H1 (cell line): ENCODE data around the gene CCDC88C. TPM values are rescaled to one million over a fixed set of nuclear protein-coding genes. Genes with fewer than 3 reads are reported as not detected.

ENCODE experiments used
- CTCF ChIA-PET: fragments of 300-600 bp; sonication (Branson Sonifier 250); formaldehyde crosslinking; loops from one replicate; lab custom pipeline; 2021; ENCODE audit not compliant: partially characterized antibody; lab: Charles Lee
- POLR2A ChIA-PET: fragments of 300-600 bp; sonication (Branson Sonifier 250); formaldehyde crosslinking; loops from one replicate; lab custom pipeline; 2021; ENCODE audit warnings: inconsistent platforms; ENCODE audit not compliant: partially characterized antibody; lab: Charles Lee
- DNase-seq, 2 experiments: peaks; one replicate each; pipeline versions ENCODE4 v3.0.0 to v3.0.0-alpha.2; 2010 to 2022; ENCODE audit warnings: low spot score in 2 of 2, low read depth in 1 of 2, mixed read lengths in 1 of 2
- FAIRE-seq: peaks from 2 replicates; lab custom pipeline; 2011; peaks lifted over from hg19 to GRCh38; lab: Jason Lieb, UNC
- H2AFZ ChIP-seq: 2 replicates; pipeline ENCODE4 v1.8.1; 2012; ENCODE audit warnings: low read length, inconsistent platforms
- H2AK5ac ChIP-seq: 2 replicates; pipeline ENCODE4 v1.6.1; 2013; ENCODE audit warnings: low read depth, low read length
- H2BK120ac ChIP-seq: replicated peaks from 2 replicates; pipeline ENCODE3; 2013; ENCODE audit warnings: low read depth, low read length, inconsistent platforms
- H2BK12ac ChIP-seq: 2 replicates; pipeline ENCODE4 v1.6.1; 2013; ENCODE audit warnings: low read depth, low read length
- H2BK15ac ChIP-seq: 2 replicates; pipeline ENCODE4 v1.6.1; 2013; ENCODE audit warnings: low read length
- H2BK20ac ChIP-seq: 2 replicates; pipeline ENCODE4 v1.6.1; 2013; ENCODE audit warnings: low read length
- H2BK5ac ChIP-seq: 2 replicates; pipeline ENCODE4 v1.6.1; 2013; ENCODE audit warnings: low read depth, low read length
- H3K14ac ChIP-seq: 2 replicates; pipeline ENCODE4 v1.6.1; 2013; ENCODE audit warnings: inconsistent platforms; ENCODE audit not compliant: insufficient read length
- H3K18ac ChIP-seq: 2 replicates; pipeline ENCODE4 v1.6.1; 2013; ENCODE audit warnings: low read length; ENCODE audit errors: extremely low read depth
- H3K23ac ChIP-seq: 2 replicates; pipeline ENCODE4 v1.6.1; 2013; ENCODE audit warnings: inconsistent platforms; ENCODE audit not compliant: insufficient read length
- H3K23me2 ChIP-seq: 2 replicates; pipeline ENCODE4 v1.6.1; 2013; ENCODE audit warnings: low read depth, low read length
- H3K27ac ChIP-seq: 2 replicates; pipeline ENCODE4 v1.6.1; 2011; ENCODE audit warnings: low read depth, low read length, inconsistent platforms
- H3K27me3 ChIP-seq, 4 experiments: replicated peaks in 1 of 4; 1 replicate in 1 of 4; 2 replicates in 3 of 4; pipeline versions ENCODE4 v1.6.1 to v1.8.1; 2011 to 2013; ENCODE audit warnings: low read length in 3 of 4, mild to moderate bottlenecking in 3 of 4, inconsistent platforms in 2 of 4, mixed read lengths in 2 of 4, moderate library complexity in 1 of 4; ENCODE audit not compliant: control insufficient read depth in 3 of 4, insufficient read depth in 3 of 4; ENCODE audit errors: extremely low read depth in 1 of 4
- H3K36me3 ChIP-seq, 4 experiments: 2 replicates each; pipeline versions ENCODE4 v1.6.1 to v1.8.1; 2011 to 2013; ENCODE audit warnings: mild to moderate bottlenecking in 4 of 4, low read length in 3 of 4, moderate library complexity in 2 of 4, control low read depth in 1 of 4, inconsistent platforms in 1 of 4; ENCODE audit not compliant: insufficient read depth in 4 of 4, control insufficient read depth in 2 of 4
- H3K4ac ChIP-seq: replicated peaks from 2 replicates; pipeline ENCODE3; 2013; ENCODE audit warnings: low read length, low read depth, mixed read lengths, inconsistent platforms; ENCODE audit not compliant: insufficient read length
- H3K4me1 ChIP-seq, 4 experiments: replicated peaks in 1 of 4; 1 replicate in 1 of 4; 2 replicates in 3 of 4; pipeline versions ENCODE4 v1.6.1 to v1.8.1; 2011 to 2013; ENCODE audit warnings: low read length in 3 of 4, inconsistent platforms in 2 of 4, mixed read lengths in 1 of 4; ENCODE audit not compliant: insufficient read depth in 4 of 4, control insufficient read depth in 3 of 4
- H3K4me2 ChIP-seq, 2 experiments: 2 replicates each; pipeline versions ENCODE4 v1.6.1 to v1.8.1; 2011 to 2013; ENCODE audit warnings: low read depth in 2 of 2, low read length in 2 of 2, control low read depth in 1 of 2, inconsistent platforms in 1 of 2, mild to moderate bottlenecking in 1 of 2; ENCODE audit not compliant: insufficient read depth in 1 of 2
- H3K4me3 ChIP-seq, 4 experiments: fragments of 200-600, 300-600 bp in 1 of 4; sonication (generic), shearing (Covaris generic), sonication (Bioruptor Twin) in 1 of 4; 2 replicates each; pipeline versions ENCODE4 v1.5.1 to v1.8.1; 2011 to 2016; ENCODE audit warnings: low read length in 4 of 4, low read depth in 3 of 4, control low read depth in 2 of 4, inconsistent platforms in 2 of 4, mild to moderate bottlenecking in 2 of 4, mixed read lengths in 1 of 4, moderate library complexity in 1 of 4; ENCODE audit not compliant: insufficient read depth in 2 of 4; ENCODE audit errors: extremely low read depth in 1 of 4
- H3K56ac ChIP-seq: replicated peaks from 2 replicates; pipeline ENCODE3; 2013; ENCODE audit warnings: low read depth, mild to moderate bottlenecking, mixed read lengths, low read length, inconsistent platforms; ENCODE audit not compliant: insufficient read length
- H3K79me1 ChIP-seq: 2 replicates; pipeline ENCODE4 v1.6.1; 2013; ENCODE audit warnings: low read depth, low read length, control low read depth
- H3K79me2 ChIP-seq, 2 experiments: 2 replicates each; pipeline versions ENCODE4 v1.6.1 to v1.8.1; 2012 to 2013; ENCODE audit warnings: low read length in 2 of 2, mild to moderate bottlenecking in 2 of 2, inconsistent platforms in 1 of 2; ENCODE audit not compliant: insufficient read depth in 2 of 2, control insufficient read depth in 1 of 2
- H3K9ac ChIP-seq, 4 experiments: replicated peaks in 1 of 4; 1 replicate in 1 of 4; 2 replicates in 3 of 4; pipeline versions ENCODE4 v1.6.1 to v1.8.1; 2011 to 2013; ENCODE audit warnings: low read depth in 3 of 4, low read length in 3 of 4, control low read depth in 2 of 4, mild to moderate bottlenecking in 2 of 4, moderate library complexity in 2 of 4, inconsistent platforms in 1 of 4; ENCODE audit errors: extremely low read depth in 1 of 4
- H3K9me3 ChIP-seq, 2 experiments: 2 replicates each; pipeline versions ENCODE4 v1.6.1 to v1.8.1; 2012 to 2013; ENCODE audit warnings: mild to moderate bottlenecking in 2 of 2, moderate library complexity in 2 of 2, control low read depth in 1 of 2, inconsistent platforms in 1 of 2, low read depth in 1 of 2, low read length in 1 of 2, mixed read lengths in 1 of 2; ENCODE audit not compliant: insufficient read depth in 2 of 2
- H4K20me1 ChIP-seq, 2 experiments: replicated peaks in 1 of 2; 2 replicates each; pipeline versions ENCODE3 to v1.8.1; 2011 to 2013; ENCODE audit warnings: inconsistent platforms in 2 of 2, low read length in 2 of 2, mild to moderate bottlenecking in 1 of 2; ENCODE audit not compliant: insufficient read depth in 2 of 2, control insufficient read depth in 1 of 2
- H4K5ac ChIP-seq: 2 replicates; pipeline ENCODE4 v1.6.1; 2013; ENCODE audit warnings: low read length, low read depth, mixed read lengths, inconsistent platforms; ENCODE audit not compliant: insufficient read length
- H4K8ac ChIP-seq: 2 replicates; pipeline ENCODE4 v1.8.0; 2013; ENCODE audit warnings: mild to moderate bottlenecking, moderate library complexity, low read length, inconsistent platforms; ENCODE audit not compliant: insufficient read depth; ENCODE audit errors: extremely low read depth
- H4K91ac ChIP-seq: replicated peaks from 2 replicates; pipeline ENCODE3; 2013; ENCODE audit warnings: low read length, mixed read lengths, inconsistent platforms; ENCODE audit not compliant: insufficient read length
- BACH1 ChIP-seq: IDR thresholded peaks from 2 replicates; pipeline ENCODE4 v1.6.1; 2012; ENCODE audit warnings: low read length, improper control_type of control experiment
- EP300 ChIP-seq, 2 experiments: IDR thresholded peaks; 1 replicate in 1 of 2; 2 replicates in 1 of 2; pipeline ENCODE4 v1.6.1; 2011 to 2012; ENCODE audit warnings: low read depth in 2 of 2, low read length in 2 of 2, mild to moderate bottlenecking in 2 of 2, borderline replicate concordance in 1 of 2, inconsistent platforms in 1 of 2, moderate library complexity in 1 of 2
- FOSL1 ChIP-seq: IDR thresholded peaks from 2 replicates; pipeline ENCODE4 v1.6.1; 2011; ENCODE audit warnings: mild to moderate bottlenecking, low read depth, low read length, moderate library complexity; ENCODE audit not compliant: insufficient read depth
- JUND ChIP-seq: IDR thresholded peaks from 2 replicates; pipeline ENCODE4 v1.6.1; 2011; ENCODE audit warnings: mild to moderate bottlenecking, improper control_type of control experiment, low read length
- KDM1A ChIP-seq: fragments of 200-600, 300-600 bp; sonication (generic); IDR thresholded peaks from 2 replicates; pipeline ENCODE4 v1.7.1; 2016; ENCODE audit warnings: mild to moderate bottlenecking, low read length, borderline replicate concordance
- KDM4A ChIP-seq: IDR thresholded peaks from one replicate; pipeline ENCODE4 v1.7.1; 2012; ENCODE audit warnings: low read depth, mild to moderate bottlenecking, moderate library complexity, low read length, inconsistent platforms; ENCODE audit not compliant: severe bottlenecking
- POU5F1 ChIP-seq: IDR thresholded peaks from 2 replicates; pipeline ENCODE4 v1.6.1; 2011; ENCODE audit warnings: low read depth, mild to moderate bottlenecking, low read length, moderate library complexity
- RBBP5 ChIP-seq: IDR thresholded peaks from 2 replicates; pipeline ENCODE4 v1.7.1; 2012; ENCODE audit warnings: low read depth, mild to moderate bottlenecking, inconsistent platforms, low read length, moderate library complexity, borderline replicate concordance
- SAP30 ChIP-seq: fragments of 300-600 bp; sonication (generic); IDR thresholded peaks from 2 replicates; pipeline ENCODE4 v1.7.1; 2012; ENCODE audit warnings: low read length, moderate library complexity, mild to moderate bottlenecking, inconsistent platforms; ENCODE audit not compliant: insufficient read depth, insufficient replicate concordance
- SP4 ChIP-seq: IDR thresholded peaks from 2 replicates; pipeline ENCODE4 v1.6.1; 2012; ENCODE audit warnings: low read length, inconsistent platforms
- SUZ12 ChIP-seq: fragments of 200-600 bp; sonication (generic); IDR thresholded peaks from 2 replicates; pipeline ENCODE4 v1.6.1; 2012; ENCODE audit warnings: mild to moderate bottlenecking, inconsistent platforms, low read length, moderate library complexity, mixed read lengths
- TAF1 ChIP-seq: IDR thresholded peaks from 2 replicates; pipeline ENCODE4 v1.6.1; 2011; ENCODE audit warnings: mild to moderate bottlenecking, low read depth, low read length
- ZNF274 ChIP-seq: IDR thresholded peaks from 2 replicates; pipeline ENCODE4 v1.7.0; 2012; ENCODE audit warnings: low read length, borderline replicate concordance; ENCODE audit errors: extremely low read depth
- WGBS, 2 experiments: shearing (Covaris generic) in 1 of 2; methylation state at CpG; one replicate each; pipeline versions ENCODE4 v1.1.6 to v1.1.7; 2013 to 2015; ENCODE audit warnings: low lambda C conversion rate in 2 of 2, mixed read lengths in 2 of 2, inconsistent platforms in 1 of 2, low coverage in 1 of 2, missing lambda C conversion rate in 1 of 2; ENCODE audit not compliant: insufficient replicate concordance in 2 of 2, insufficient coverage in 1 of 2, insufficient read length in 1 of 2; ENCODE audit errors: extremely low coverage in 1 of 2, missing lambda C conversion rate in 1 of 2; 5-methylcytosine and 5-hydroxymethylcytosine counted together
- polyA plus RNA-seq, 7 experiments: library from polyadenylated mRNA; depleted of rRNA in 3 of 7; stranded (reverse) in 5 of 7; unstranded in 2 of 7; fragments of >200 nt in 5 of 7; fragments of 200-250 nt in 2 of 7; gene quantifications; 1 replicate in 5 of 7; 2 replicates in 1 of 7; 4 replicates in 1 of 7; pipeline versions ENCODE4 v1.2.1 to v1.2.3, GENCODE V29; 2011 to 2013; ENCODE audit warnings: missing spikeins in 2 of 7, mixed read lengths in 2 of 7
- total RNA-seq: library from RNA; stranded (reverse); fragmentation: NEBNext Ultra II Directional; extraction: Animal tissue kit (Norgen Biotek cat#: 25700); gene quantifications from 2 replicates; pipeline ENCODE4 v1.2.1, GENCODE V29; 2021

The CCDC88C gene
- total and polyA plus RNA-seq, 2 of the 8 experiments (the other 6 are each of a cell fraction or from before 2014, with no cell fraction given): 10.3 to 57.7 TPM

- 83% methylated on average over 10 of the region's 10 CpGs; no CpG with 5 or more reads in 1 of the 2 experiments for WGBS, 2 experiments
- peaks cover 0 to 2% (median 0%) of the 10 kb centered on the region in 4 experiments; a peak in 2 of 7 replicates for H3K4me1 ChIP-seq
- no peak overlapping the region for H2BK5ac ChIP-seq
- FAIRE-seq (no peak), DNase-seq (no peak)
- no peak overlapping the region for H2BK15ac ChIP-seq
- peaks cover 0 to 10% (median 3%) of the 10 kb centered on the region in 4 experiments; a peak in 5 of 8 replicates for H3K36me3 ChIP-seq
- no peaks in the 10 kb centered on the region for H3K23me2 ChIP-seq
- no peaks in the 10 kb centered on the region for H3K9me3 ChIP-seq
- no peak overlapping the region for H3K4me3 ChIP-seq
- ChIA-PET POLR2A (interaction anchor here (1.1 to 1.2 kb wide), 3 partner anchors 28 to 127 kb away, joined by 3 read pairs; no protein-coding TSS in a partner anchor), CTCF (interaction anchor here (0.6 to 5.5 kb wide), 14 partner anchors 10 to 99 kb away, joined by 3 to 51 read pairs (median 7); partner anchors contain the start of gene CCDC88C)
- H3K14ac ChIP-seq: no peak overlapping the region
- H4K91ac ChIP-seq: no peak overlapping the region
- H3K23ac ChIP-seq: no peak overlapping the region
- H4K8ac ChIP-seq: no peak overlapping the region
- H3K9ac ChIP-seq: no peak overlapping the region
- no peaks in the 10 kb centered on the region for H3K27me3 ChIP-seq
- H2BK20ac ChIP-seq: no peak overlapping the region
- TF ChIP-seq FOSL1 (no peak), POU5F1 (no peak), TAF1 (no peak), RBBP5 (no peak), KDM1A (no peak), ZNF274 (no peak), BACH1 (no peak), SP4 (no peak), JUND (no peak), SAP30 (no peak), EP300 (IDR thresholded peaks at IDR 0.05; ENCODE audit: borderline replicate concordance in 1 of 2, low read depth in 2 of 2, low read length in 2 of 2) (no peak), SUZ12 (no peak), KDM4A (no peak)
- no peak overlapping the region for H4K5ac ChIP-seq
- H3K56ac ChIP-seq: no peak overlapping the region
- H3K18ac ChIP-seq: no peak overlapping the region
- H2AK5ac ChIP-seq: no peak overlapping the region
- no peak overlapping the region for H3K4me2 ChIP-seq
- no peak overlapping the region for H2AFZ ChIP-seq
- no peaks in the 10 kb centered on the region for H3K79me2 ChIP-seq
- no peaks in the 10 kb centered on the region for H3K79me1 ChIP-seq
- no peak overlapping the region for H2BK12ac ChIP-seq
- H4K20me1 ChIP-seq: peaks cover 0 to 5% of the 10 kb centered on the region in 2 experiments
- H3K4ac ChIP-seq: no peak overlapping the region
- no peak overlapping the region for H2BK120ac ChIP-seq
- no peak overlapping the region for H3K27ac ChIP-seq
Measured at GRCh38 chr14:91327661-91328312, 89.8 kb downstream of the CCDC88C start.
